ENCODE results near the gene PDE3B.

DNA sequence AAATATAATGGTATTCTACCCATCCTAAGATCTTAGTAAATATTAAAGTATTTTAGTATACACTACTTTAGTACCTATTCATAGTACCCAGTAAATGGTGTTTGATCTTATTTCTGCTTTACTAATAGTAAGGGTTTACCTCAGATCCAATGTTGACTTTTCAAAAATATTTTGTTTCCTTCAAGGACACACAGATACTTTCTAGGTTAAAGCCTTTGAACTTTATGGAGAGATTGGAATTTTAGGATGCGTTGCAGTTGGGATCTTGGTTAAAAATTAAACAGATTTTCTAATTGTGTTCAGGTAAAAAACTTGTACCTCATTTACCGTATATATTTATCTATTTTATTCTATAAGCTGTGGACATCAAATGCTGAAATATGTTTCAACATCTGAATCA lies 175.2 kb downstream of the PDE3B start:
- TF ChIP-seq, protein P1, sequence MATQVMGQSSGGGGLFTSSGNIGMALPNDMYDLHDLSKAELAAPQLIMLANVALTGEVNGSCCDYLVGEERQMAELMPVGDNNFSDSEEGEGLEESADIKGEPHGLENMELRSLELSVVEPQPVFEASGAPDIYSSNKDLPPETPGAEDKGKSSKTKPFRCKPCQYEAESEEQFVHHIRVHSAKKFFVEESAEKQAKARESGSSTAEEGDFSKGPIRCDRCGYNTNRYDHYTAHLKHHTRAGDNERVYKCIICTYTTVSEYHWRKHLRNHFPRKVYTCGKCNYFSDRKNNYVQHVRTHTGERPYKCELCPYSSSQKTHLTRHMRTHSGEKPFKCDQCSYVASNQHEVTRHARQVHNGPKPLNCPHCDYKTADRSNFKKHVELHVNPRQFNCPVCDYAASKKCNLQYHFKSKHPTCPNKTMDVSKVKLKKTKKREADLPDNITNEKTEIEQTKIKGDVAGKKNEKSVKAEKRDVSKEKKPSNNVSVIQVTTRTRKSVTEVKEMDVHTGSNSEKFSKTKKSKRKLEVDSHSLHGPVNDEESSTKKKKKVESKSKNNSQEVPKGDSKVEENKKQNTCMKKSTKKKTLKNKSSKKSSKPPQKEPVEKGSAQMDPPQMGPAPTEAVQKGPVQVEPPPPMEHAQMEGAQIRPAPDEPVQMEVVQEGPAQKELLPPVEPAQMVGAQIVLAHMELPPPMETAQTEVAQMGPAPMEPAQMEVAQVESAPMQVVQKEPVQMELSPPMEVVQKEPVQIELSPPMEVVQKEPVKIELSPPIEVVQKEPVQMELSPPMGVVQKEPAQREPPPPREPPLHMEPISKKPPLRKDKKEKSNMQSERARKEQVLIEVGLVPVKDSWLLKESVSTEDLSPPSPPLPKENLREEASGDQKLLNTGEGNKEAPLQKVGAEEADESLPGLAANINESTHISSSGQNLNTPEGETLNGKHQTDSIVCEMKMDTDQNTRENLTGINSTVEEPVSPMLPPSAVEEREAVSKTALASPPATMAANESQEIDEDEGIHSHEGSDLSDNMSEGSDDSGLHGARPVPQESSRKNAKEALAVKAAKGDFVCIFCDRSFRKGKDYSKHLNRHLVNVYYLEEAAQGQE (IDR thresholded peaks at IDR 0.05; ENCODE audit: insufficient replicate concordance, low read depth), result no peak
- TF ChIP-seq, protein P2, sequence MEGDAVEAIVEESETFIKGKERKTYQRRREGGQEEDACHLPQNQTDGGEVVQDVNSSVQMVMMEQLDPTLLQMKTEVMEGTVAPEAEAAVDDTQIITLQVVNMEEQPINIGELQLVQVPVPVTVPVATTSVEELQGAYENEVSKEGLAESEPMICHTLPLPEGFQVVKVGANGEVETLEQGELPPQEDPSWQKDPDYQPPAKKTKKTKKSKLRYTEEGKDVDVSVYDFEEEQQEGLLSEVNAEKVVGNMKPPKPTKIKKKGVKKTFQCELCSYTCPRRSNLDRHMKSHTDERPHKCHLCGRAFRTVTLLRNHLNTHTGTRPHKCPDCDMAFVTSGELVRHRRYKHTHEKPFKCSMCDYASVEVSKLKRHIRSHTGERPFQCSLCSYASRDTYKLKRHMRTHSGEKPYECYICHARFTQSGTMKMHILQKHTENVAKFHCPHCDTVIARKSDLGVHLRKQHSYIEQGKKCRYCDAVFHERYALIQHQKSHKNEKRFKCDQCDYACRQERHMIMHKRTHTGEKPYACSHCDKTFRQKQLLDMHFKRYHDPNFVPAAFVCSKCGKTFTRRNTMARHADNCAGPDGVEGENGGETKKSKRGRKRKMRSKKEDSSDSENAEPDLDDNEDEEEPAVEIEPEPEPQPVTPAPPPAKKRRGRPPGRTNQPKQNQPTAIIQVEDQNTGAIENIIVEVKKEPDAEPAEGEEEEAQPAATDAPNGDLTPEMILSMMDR (IDR thresholded peaks at IDR 0.05; ENCODE audit: insufficient read depth, low read length), result no peak

All from HL-60 (cell line).